ENCODE results near the gene RHOC.

DNA sequence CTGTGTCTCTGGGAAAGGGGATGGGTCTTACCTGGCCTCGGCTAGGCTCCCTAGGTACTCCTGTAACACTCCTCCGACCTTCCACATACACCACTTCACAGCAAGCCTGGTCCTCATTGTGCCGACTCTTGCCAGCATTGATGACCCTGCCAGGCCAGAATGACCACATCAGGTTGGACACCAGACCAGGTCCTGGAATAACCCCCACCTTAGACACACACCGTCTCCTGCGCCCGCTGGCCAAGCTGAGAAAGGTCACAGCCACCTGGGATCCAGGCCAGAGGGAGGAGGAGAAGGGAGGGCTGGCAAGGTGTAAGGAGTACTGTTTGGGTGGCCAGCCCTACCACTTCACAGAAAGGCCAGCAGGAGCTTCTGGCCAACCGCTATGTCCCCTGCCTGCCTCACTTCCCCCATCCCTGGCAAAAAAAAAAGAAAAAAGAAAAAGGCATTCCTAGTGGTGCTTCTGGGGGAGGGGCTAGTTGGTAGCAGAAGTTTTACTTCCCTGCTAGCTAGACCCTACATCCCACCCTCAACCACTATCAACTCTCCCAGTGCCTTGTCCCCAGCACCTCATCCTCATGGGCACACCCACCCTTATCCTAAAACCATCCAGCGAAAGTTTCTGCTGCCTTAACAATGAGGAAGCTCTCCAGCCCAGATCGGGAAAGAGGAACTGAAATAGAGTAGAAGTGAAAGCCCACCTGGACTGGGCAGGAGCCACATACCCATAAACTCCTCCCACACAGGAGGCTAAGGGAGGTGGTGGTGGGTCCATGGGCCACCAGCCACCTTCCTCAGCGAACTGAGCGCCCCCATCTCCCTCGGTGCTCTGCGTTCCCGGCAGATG lies 6.8 kb upstream of the RHOC start:
- TF ChIP-seq POLR2A (IDR thresholded peaks at IDR 0.05; ENCODE audit: low read depth, low read length) (no peak), POLR2AphosphoS5 (IDR thresholded peaks at IDR 0.05; ENCODE audit: low read depth, low read length) (no peak)
